SK-N-SH treated with all-trans-retinoic acid at 6 μM for 48 hours (cell line): Measurements from ENCODE around the gene RHEX.

Source experiments
- ATAC-seq: fragments of 200-7000 bp; cut with Tn5 transposase; 3 replicates; pipeline ENCODE4 v1.9.1; 2020; ENCODE audit warnings: mild to moderate bottlenecking, moderate library complexity
- ARNTL ChIP-seq: fragments of 450-650 bp; formaldehyde crosslinking; IDR thresholded peaks from 2 replicates; pipeline ENCODE4 v1.5.0; 2020; ENCODE audit warnings: low read depth, mild to moderate bottlenecking, moderate library complexity, borderline replicate concordance
- BACH2 ChIP-seq: fragments of 250-450 bp; sonication (Bioruptor Pico); IDR thresholded peaks from 2 replicates; pipeline ENCODE4 v1.9.0; 2021; ENCODE audit warnings: mild to moderate bottlenecking, borderline replicate concordance
- CSDC2 ChIP-seq: fragments of 250-450 bp; sonication (Bioruptor Pico); IDR thresholded peaks from 2 replicates; pipeline ENCODE4 v1.5.0; 2020; ENCODE audit warnings: mild to moderate bottlenecking, moderate library complexity
- CSRNP3 ChIP-seq: fragments of 250-450 bp; sonication (Bioruptor Pico); IDR thresholded peaks from 2 replicates; pipeline ENCODE4 v1.5.1; 2021; ENCODE audit warnings: mild to moderate bottlenecking, moderate library complexity
- ESRRG ChIP-seq: fragments of 250-450 bp; sonication (Bioruptor Pico); IDR thresholded peaks from 2 replicates; pipeline ENCODE4 v1.6.1; 2021; ENCODE audit warnings: mild to moderate bottlenecking
- GLIS3 ChIP-seq: fragments of 250-450 bp; sonication (Bioruptor Pico); IDR thresholded peaks from 2 replicates; pipeline ENCODE4 v1.5.0; 2020; ENCODE audit warnings: mild to moderate bottlenecking, moderate library complexity
- ISL1 ChIP-seq: fragments of 250-450 bp; sonication (Bioruptor Pico); IDR thresholded peaks from 2 replicates; pipeline ENCODE4 v2.1.2; 2022; ENCODE audit warnings: mild to moderate bottlenecking, moderate library complexity
- OSR1 ChIP-seq: fragments of 250-450 bp; sonication (Bioruptor Pico); IDR thresholded peaks from 2 replicates; pipeline ENCODE4 v1.8.0; 2022; ENCODE audit warnings: moderate library complexity, mild to moderate bottlenecking, inconsistent platforms
- RARB ChIP-seq: fragments of 250-450 bp; sonication (Bioruptor Pico); IDR thresholded peaks from 2 replicates; pipeline ENCODE4 v1.8.0; 2021; ENCODE audit warnings: mild to moderate bottlenecking, moderate library complexity
- SNAI2 ChIP-seq: fragments of 250-450 bp; sonication (Bioruptor Pico); IDR thresholded peaks from 2 replicates; pipeline ENCODE4 v1.5.0; 2020; ENCODE audit warnings: mild to moderate bottlenecking, moderate library complexity
- TCF4 ChIP-seq: fragments of 250-450 bp; sonication (Bioruptor Pico); IDR thresholded peaks from 2 replicates; pipeline ENCODE4 v1.8.0; 2021; ENCODE audit warnings: mild to moderate bottlenecking, moderate library complexity, borderline replicate concordance
- TOX ChIP-seq: fragments of 250-450 bp; sonication (Bioruptor Pico); IDR thresholded peaks from 2 replicates; pipeline ENCODE4 v1.8.0; 2021; ENCODE audit warnings: mild to moderate bottlenecking, moderate library complexity, borderline replicate concordance
- ZC3H10 ChIP-seq: fragments of 250-450 bp; sonication (Bioruptor Pico); IDR thresholded peaks from 2 replicates; pipeline ENCODE4 v1.5.1; 2021; ENCODE audit warnings: mild to moderate bottlenecking, moderate library complexity
- ZFP30 ChIP-seq: fragments of 450-650 bp; formaldehyde crosslinking; IDR thresholded peaks from 2 replicates; pipeline ENCODE4 v1.5.0; 2022; ENCODE audit warnings: mild to moderate bottlenecking, moderate library complexity
- ZNF565 ChIP-seq: fragments of 450-650 bp; formaldehyde crosslinking; conservative IDR thresholded peaks from 2 replicates; pipeline ENCODE4 v1.5.0; 2020; ENCODE audit warnings: low read depth, mild to moderate bottlenecking, moderate library complexity
- ZNF70 ChIP-seq: fragments of 450-650 bp; formaldehyde crosslinking; IDR thresholded peaks from 2 replicates; pipeline ENCODE4 v1.5.0; 2020; ENCODE audit warnings: mild to moderate bottlenecking, moderate library complexity
- TF ChIP-seq, protein P1 (sequence below): fragments of 250-450 bp; sonication (Bioruptor Pico); IDR thresholded peaks from 2 replicates; pipeline ENCODE4 v1.8.0; 2021; ENCODE audit warnings: low read depth, mild to moderate bottlenecking, moderate library complexity, borderline replicate concordance
- TF ChIP-seq, protein P2 (sequence below): fragments of 250-450 bp; sonication (Bioruptor Pico); IDR thresholded peaks from 2 replicates; pipeline ENCODE4 v1.8.0; 2020; ENCODE audit warnings: mild to moderate bottlenecking, moderate library complexity, borderline replicate concordance
- TF ChIP-seq, protein P3 (sequence below): fragments of 250-450 bp; sonication (Bioruptor Pico); IDR thresholded peaks from 2 replicates; pipeline ENCODE4 v1.5.1; 2020; ENCODE audit warnings: low read depth, mild to moderate bottlenecking, moderate library complexity
- TF ChIP-seq, protein P4 (sequence below): fragments of 250-450 bp; sonication (Bioruptor Pico); IDR thresholded peaks from 2 replicates; pipeline ENCODE4 v1.5.0; 2020; ENCODE audit warnings: mild to moderate bottlenecking, moderate library complexity

Gene RHEX

DNA sequence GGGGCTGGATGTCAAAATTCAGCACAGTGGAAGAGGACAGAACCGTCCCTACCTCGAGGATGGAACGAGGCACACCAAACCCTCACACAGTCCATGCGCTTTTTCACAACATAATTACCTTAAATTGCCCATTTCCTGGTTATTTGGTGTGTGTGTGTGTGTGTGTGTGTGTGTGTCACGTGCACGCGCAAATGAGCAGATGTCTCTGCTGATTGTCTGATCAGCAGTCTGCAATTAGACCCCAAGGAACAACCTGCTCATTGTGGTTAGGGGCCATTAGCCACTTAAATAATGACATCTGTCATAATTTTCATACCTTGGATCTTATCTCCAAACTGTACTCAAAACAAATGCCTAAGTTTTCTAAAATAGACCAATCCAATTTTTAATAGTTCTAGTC is 41.1 kb downstream of the RHEX start (continued):
- TF ChIP-seq, protein P1, sequence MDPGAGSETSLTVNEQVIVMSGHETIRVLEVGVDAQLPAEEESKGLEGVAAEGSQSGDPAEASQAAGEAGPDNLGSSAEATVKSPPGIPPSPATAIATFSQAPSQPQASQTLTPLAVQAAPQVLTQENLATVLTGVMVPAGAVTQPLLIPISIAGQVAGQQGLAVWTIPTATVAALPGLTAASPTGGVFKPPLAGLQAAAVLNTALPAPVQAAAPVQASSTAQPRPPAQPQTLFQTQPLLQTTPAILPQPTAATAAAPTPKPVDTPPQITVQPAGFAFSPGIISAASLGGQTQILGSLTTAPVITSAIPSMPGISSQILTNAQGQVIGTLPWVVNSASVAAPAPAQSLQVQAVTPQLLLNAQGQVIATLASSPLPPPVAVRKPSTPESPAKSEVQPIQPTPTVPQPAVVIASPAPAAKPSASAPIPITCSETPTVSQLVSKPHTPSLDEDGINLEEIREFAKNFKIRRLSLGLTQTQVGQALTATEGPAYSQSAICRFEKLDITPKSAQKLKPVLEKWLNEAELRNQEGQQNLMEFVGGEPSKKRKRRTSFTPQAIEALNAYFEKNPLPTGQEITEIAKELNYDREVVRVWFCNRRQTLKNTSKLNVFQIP (CRISPR knock-in tag) = no peak
- no peak for TF ChIP-seq SNAI2 (CRISPR knock-in tag)

- no peak for ATAC-seq
- TF ChIP-seq SNAI2 (CRISPR knock-in tag) = no peak
- no peak for TF ChIP-seq CSDC2 (CRISPR knock-in tag)
- TF ChIP-seq, protein P2, sequence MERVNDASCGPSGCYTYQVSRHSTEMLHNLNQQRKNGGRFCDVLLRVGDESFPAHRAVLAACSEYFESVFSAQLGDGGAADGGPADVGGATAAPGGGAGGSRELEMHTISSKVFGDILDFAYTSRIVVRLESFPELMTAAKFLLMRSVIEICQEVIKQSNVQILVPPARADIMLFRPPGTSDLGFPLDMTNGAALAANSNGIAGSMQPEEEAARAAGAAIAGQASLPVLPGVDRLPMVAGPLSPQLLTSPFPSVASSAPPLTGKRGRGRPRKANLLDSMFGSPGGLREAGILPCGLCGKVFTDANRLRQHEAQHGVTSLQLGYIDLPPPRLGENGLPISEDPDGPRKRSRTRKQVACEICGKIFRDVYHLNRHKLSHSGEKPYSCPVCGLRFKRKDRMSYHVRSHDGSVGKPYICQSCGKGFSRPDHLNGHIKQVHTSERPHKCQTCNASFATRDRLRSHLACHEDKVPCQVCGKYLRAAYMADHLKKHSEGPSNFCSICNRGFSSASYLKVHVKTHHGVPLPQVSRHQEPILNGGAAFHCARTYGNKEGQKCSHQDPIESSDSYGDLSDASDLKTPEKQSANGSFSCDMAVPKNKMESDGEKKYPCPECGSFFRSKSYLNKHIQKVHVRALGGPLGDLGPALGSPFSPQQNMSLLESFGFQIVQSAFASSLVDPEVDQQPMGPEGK (CRISPR knock-in tag) = no peak
- no peak for TF ChIP-seq ZNF70 (CRISPR knock-in tag)
- no peak for TF ChIP-seq TOX
- TF ChIP-seq ZC3H10 (CRISPR knock-in tag) = no peak
- no peak for TF ChIP-seq TCF4 (CRISPR knock-in tag)
- TF ChIP-seq RARB = no peak
- TF ChIP-seq, protein P3, sequence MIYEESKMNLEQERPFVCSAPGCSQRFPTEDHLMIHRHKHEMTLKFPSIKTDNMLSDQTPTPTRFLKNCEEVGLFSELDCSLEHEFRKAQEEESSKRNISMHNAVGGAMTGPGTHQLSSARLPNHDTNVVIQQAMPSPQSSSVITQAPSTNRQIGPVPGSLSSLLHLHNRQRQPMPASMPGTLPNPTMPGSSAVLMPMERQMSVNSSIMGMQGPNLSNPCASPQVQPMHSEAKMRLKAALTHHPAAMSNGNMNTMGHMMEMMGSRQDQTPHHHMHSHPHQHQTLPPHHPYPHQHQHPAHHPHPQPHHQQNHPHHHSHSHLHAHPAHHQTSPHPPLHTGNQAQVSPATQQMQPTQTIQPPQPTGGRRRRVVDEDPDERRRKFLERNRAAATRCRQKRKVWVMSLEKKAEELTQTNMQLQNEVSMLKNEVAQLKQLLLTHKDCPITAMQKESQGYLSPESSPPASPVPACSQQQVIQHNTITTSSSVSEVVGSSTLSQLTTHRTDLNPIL (CRISPR knock-in tag) = no peak
- TF ChIP-seq ISL1 (CRISPR knock-in tag) = no peak
- TF ChIP-seq ZFP30 = no peak
- TF ChIP-seq, protein P4, sequence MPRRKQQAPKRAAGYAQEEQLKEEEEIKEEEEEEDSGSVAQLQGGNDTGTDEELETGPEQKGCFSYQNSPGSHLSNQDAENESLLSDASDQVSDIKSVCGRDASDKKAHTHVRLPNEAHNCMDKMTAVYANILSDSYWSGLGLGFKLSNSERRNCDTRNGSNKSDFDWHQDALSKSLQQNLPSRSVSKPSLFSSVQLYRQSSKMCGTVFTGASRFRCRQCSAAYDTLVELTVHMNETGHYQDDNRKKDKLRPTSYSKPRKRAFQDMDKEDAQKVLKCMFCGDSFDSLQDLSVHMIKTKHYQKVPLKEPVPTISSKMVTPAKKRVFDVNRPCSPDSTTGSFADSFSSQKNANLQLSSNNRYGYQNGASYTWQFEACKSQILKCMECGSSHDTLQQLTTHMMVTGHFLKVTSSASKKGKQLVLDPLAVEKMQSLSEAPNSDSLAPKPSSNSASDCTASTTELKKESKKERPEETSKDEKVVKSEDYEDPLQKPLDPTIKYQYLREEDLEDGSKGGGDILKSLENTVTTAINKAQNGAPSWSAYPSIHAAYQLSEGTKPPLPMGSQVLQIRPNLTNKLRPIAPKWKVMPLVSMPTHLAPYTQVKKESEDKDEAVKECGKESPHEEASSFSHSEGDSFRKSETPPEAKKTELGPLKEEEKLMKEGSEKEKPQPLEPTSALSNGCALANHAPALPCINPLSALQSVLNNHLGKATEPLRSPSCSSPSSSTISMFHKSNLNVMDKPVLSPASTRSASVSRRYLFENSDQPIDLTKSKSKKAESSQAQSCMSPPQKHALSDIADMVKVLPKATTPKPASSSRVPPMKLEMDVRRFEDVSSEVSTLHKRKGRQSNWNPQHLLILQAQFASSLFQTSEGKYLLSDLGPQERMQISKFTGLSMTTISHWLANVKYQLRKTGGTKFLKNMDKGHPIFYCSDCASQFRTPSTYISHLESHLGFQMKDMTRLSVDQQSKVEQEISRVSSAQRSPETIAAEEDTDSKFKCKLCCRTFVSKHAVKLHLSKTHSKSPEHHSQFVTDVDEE (CRISPR knock-in tag) = no peak
- no peak for TF ChIP-seq ZNF565 (CRISPR knock-in tag)
- no peak for TF ChIP-seq GLIS3 (CRISPR knock-in tag)
- TF ChIP-seq CSRNP3 (CRISPR knock-in tag) = no peak
- TF ChIP-seq, protein P1 (CRISPR knock-in tag) = no peak
- no peak for TF ChIP-seq ARNTL (CRISPR knock-in tag)
- TF ChIP-seq OSR1 (CRISPR knock-in tag) = no peak
- TF ChIP-seq ESRRG (CRISPR knock-in tag) = no peak
- no peak for TF ChIP-seq BACH2 (CRISPR knock-in tag)
Measured at GRCh38 chr1:206097381-206097780, 44.4 kb downstream of the RHEX start.
